GM18951 (cell line): Measurements from ENCODE around the gene TMEM200A.

ENCODE experiments used
- POLR2A ChIP-seq: IDR thresholded peaks from 4 replicates; pipeline ENCODE4 v1.6.1; 2011; ENCODE audit warnings: mild to moderate bottlenecking; ENCODE audit not compliant: insufficient read length, insufficient read depth; ENCODE audit errors: extremely low read depth
- in situ Hi-C: fragments of 300-500 bp; cut with MboI; formaldehyde crosslinking; loops from one replicate; pipeline ENCODE4 v1.12.0; 2022; ENCODE audit warnings: low sequenced_read_pairs, mixed read lengths, inconsistent platforms; ENCODE audit not compliant: unreplicated experiment

Gene TMEM200A

DNA sequence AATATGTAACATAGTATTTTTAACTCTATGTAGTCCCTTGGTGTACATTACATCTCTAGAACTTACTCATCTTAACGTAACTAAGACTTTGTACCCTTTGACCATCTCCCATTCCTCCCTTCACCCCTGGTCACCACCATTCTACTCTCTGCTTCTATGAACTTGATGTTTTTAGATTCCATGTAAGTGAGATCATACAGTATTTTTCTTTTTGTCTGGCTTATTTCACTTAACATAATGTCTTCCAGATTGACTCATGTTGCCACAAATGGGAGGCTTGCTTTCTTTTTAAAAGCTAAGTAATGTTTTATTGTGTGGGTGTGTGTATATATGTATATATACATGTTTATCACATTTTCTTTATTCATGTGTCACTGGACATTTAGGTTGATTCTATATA, 55.8 kb downstream of the TMEM200A start:
- in situ Hi-C loops = no loop called here
- no peak for TF ChIP-seq POLR2A

DNA sequence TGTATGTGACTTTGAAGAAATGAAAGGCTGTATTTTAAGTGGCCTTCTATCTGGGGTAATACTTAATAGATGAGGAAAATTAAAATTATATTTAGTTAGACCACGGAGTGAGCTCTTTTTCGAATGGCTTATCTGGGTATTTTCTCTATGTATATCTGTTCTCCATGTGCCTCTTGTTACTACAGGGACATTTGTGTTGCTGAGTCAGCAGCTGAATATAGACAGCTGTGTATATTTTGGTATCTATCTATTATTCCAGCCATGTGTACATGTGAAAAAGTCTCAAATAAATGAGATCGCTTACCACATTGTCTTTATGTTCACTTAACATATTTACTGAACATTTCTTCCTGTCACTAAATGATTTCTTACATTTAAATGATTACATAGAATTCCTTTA, 57.2 kb downstream of the TMEM200A start:
- in situ Hi-C loops = no loop called here
- no peak for TF ChIP-seq POLR2A

DNA sequence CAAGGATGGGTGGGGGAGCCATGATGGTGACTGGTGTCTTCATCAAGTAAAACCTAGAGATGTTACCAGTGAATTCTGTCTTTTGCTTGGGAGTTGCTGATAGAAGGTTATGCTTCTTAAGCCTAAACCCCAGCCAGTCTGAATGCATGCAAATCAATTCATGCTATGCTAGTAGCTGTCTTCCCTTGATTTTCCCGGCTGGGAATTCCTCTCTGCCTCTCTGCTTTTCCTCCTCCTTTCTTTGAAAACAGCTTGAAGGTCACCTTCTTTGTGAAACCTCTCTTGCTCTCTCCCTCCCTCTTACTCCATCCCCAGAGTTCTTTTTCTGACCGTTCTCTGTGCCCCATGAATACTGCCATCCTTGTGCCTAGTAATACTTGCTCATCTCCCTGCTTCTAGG, 58.9 kb downstream of the TMEM200A start:
- in situ Hi-C loops = no loop called here
- no peak for TF ChIP-seq POLR2A

DNA sequence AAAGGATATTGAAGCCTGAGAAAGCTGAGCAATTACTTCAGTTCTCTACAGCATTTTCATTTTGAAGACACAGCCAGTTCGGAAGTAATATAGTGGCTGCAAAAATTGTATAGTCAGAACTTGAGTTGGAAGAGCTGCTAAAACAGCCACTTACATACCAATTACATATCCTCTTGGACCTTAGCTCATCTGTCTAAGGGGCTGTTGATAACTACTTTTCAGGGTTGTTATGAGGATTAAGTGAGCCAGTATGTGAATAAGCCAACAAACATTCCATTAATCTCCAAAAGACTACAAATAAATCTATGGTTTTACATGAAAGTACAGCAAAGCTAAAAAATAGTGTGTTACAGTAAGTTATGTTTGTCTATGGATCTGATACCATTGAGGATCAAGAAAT, 59.7 kb downstream of the TMEM200A start:
- TF ChIP-seq POLR2A = no peak
- in situ Hi-C loops = no loop called here

DNA sequence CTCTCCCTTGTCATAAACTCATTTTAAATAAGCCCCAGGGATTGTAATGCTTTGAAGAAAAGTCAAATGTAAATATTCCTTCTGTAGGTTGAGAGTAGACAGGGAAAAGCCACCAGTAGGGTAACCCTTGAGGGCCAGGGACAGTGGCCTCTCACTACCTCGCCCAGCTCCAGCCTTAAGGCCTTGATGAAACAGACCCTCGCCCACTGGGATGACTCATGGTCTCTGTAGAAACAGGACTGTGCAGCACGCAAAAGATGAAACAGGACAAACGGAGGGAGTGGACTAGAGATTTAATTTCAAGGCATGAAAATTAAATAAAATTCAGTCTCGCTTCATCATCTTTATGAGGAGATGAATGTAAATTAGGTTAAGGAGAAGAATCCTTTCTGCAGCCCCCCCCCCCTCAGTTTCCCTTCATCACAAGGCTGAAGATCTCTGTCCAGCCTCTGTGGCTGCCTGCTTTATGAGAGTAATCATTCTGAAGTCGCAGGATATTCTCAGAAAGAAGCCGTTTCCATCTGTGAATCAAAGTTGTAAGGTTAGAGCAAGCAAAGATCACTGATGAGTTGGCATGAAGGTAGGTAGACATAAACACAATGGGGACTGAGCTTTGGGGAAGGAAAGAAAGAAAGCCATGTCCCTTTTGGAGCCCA, 60.4 kb downstream of the TMEM200A start:
- TF ChIP-seq POLR2A = no peak
- in situ Hi-C loops = no loop called here

DNA sequence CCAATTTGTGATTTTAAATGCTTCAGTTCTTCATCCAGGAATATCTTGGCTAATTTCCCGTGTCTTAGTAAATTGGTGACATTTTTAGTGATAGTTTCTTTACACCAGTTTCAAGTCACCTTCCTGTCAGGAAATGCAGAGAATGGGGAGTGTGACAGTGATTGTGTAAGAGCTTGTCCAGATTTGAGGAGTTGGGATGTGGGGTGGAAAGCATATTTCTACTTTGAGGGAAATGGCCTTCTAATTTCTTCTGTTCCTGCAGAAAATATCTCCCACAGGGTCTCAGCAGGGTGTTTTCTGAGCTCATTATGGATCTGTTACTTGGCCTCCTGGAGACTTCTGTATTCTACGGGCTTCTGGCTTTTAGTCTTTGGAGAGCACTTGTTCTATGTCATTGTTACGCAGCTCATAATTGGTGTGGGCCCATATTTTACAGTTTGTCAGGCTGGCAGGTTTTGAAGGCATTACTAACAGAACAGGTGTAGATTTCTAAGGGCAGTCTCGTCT, 65.6 kb downstream of the TMEM200A start:
- in situ Hi-C loops = no loop called here
- no peak for TF ChIP-seq POLR2A

DNA sequence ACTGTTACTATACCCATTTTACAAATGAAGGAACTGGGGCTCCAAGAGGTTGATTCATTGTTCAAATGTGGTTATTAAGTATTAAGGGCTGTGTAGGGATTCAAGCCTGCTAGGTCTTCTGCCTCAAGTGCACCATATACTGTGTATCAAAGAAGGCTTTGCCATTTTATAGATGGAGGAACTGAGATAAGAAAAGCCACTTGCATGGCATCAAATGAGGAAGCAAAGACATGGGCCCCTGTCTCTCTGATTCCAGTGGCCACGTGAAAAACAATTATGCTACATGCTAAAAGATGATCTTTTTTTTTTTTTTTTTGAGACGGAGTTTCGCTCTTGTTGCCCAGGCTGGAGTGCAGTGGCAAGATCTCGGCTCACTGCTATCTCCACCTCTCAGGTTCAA, 67.0 kb downstream of the TMEM200A start:
- in situ Hi-C loops = no loop called here

DNA sequence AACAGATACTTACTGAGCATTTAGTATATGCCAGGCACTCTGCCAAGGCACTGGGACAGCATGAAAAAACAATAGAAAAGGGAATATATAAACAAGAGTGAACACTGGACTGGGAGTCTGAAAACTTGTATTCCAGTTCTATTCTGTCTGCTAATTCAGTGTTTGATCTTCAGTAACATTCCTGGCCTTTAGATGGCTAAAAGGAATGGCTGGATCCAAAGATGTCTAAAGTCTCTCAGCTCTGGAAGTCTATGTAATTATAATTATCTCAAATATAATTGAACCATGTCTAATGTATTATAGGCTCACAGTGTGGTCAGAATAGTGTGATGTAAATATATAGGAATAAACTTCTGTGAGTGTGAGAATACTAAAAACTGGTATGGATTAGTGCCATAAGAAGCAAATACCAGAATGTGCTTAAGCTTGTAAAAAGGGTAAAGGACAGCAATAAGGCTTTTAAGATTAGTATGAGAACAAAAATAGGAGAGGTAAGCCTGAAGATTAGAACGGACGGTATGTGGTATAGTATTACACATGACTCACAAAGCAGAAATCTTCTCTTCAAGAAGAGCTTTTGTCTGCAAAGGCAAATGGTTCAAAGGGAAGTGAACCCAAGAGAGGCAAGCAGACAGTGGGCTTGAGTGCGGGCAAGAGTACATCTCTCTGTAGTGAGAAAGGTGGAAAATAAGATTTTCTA, 68.5 kb downstream of the TMEM200A start:
- in situ Hi-C loops = no loop called here
- no peak for TF ChIP-seq POLR2A

More for the DNA sequence above, 67.0 kb downstream of the TMEM200A start:
- no peak for TF ChIP-seq POLR2A

DNA sequence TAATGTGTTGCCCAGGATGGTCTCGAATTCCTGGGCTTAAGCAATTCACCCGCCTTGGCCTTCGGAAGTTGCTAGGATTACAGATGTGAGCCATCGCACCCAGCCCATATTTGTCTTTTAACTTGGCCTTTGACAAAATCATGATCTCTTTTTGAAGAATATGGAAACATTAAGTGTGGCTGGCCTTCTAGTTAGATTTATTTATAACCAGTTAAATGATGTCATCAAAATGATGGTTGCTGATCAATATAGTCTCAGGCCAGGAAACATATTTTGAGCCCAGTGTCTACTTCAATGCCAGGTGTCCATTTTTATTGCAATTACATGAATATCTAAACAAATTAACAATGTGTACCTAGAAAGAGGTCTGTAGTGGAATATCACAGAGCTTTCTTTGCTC, 69.4 kb downstream of the TMEM200A start:
- in situ Hi-C loops = no loop called here
- no peak for TF ChIP-seq POLR2A

DNA sequence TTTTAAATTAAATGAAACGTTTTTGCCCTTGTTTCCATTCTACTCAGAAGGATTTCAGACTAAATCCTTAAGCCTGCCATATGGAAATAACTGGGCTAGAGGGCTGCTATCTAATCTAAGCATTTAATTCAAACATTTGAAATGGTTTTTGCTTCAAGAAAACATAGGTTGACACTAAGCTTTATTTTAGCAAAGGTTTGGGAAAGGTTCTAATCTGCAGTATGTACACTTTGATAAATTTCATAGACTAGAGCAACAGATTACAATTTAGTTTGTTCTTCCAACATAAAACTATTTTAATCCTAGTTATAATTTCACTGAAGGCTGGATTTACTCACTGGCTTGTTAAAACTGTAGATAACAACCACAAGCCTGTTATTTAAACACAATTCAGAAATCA, 72.1 kb downstream of the TMEM200A start:
- in situ Hi-C loops = no loop called here
- no peak for TF ChIP-seq POLR2A

DNA sequence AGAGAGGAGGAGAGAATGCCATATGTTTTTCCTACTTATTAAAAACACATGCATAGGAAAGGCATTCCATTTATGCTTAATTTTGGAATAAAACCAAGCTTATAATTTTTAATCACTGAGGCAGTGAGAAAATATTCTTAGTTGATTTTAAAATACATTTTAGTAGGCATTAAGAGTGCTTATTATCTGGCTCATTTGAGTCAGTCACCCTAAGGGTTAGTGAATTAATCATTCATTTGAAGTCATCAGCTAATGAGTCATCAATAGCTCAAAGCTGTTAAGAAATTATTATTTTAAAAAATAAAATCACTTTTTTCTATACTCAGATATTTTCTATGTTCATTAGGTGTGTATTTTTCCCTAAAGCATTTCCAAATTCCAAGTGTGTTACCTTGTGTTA, 81.6 kb downstream of the TMEM200A start:
- in situ Hi-C loops = no loop called here
- no peak for TF ChIP-seq POLR2A

DNA sequence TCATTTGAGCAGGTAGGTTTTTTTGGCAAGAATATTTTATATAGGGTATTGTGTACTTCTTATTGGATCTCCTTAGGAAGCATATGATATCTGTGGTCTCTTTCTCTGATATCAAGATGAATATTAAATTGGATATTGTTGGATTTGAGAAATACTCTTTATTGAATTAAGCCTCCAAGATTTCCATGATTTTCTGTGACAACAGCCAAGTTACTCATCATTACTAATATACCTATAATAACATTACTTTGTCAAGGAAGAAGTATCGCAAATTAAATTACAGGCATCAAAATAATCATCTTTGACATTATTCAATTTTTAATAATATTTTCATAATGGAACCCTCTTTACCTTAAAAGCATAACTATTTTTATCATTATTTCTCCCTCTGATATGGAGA, 86.5 kb downstream of the TMEM200A start:
- no peak for TF ChIP-seq POLR2A
- in situ Hi-C loops = no loop called here

DNA sequence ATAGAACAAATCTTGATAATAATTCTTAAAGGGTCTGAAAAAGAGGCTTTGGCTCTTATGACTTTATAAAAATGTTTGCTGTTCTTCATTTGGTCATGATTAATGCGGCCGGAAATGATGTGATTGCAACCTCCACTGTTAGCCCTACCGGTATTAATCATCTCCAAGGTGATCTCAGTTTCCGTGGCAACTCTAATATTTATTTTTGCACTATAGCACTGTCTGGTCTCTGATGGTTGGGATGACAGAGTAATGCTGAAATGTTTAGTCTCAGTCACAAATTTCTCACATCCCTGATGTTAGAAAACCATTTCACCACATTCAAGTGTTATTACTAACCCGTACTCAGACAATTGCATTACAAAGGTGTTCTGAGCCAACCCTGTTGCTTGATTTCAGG, 87.4 kb downstream of the TMEM200A start:
- no peak for TF ChIP-seq POLR2A
- in situ Hi-C loops = no loop called here

DNA sequence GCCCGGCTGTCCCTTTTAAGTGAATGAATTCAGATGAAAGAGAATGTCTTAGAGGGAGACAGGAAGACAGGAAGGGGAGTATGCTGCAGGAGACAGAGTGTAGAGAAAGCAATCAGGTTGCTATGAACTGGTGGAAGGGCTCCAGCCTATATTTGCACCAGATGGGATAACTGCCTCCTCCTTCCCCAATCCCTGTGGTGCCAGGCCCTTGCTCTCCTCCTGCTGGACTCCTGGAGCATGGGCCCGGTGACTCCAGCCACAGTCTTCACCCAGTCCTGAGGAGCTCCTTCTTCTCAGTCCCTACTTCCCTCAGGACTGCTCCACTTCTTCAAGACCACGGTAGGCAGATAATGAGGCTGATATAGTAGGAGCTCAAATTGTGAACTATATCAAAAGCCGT, 91.8 kb downstream of the TMEM200A start:
- in situ Hi-C loops = no loop called here
- no peak for TF ChIP-seq POLR2A
